Measurements from ENCODE around the gene CDCA4.
"Not testable (repeated sequence)": the region's sequence is repeated elsewhere in the genome, so short reads cannot be mapped to it uniquely, and the experiment has no call there.

CDCA4 gene

GRCh38 chr14:105056303-105056831, 35.5 kb upstream of the CDCA4 start:
- no peak for DNase-seq

- DNase-seq = no peak
Measured at GRCh38 chr14:105055736-105056302, 34.9 kb upstream of the CDCA4 start.

- DNase-seq = no peak
Measured at GRCh38 chr14:105055334-105055733, 34.5 kb upstream of the CDCA4 start.

GRCh38 chr14:105053996-105054395, 33.1 kb upstream of the CDCA4 start:
- no peak for DNase-seq

GRCh38 chr14:105053421-105053820, 32.5 kb upstream of the CDCA4 start:
- no peak for DNase-seq

- no peak for DNase-seq
Measured at GRCh38 chr14:105052110-105052458, 31.2 kb upstream of the CDCA4 start.

GRCh38 chr14:105051182-105052109, 30.6 kb upstream of the CDCA4 start:
- no peak for DNase-seq

- peak; percentile 59 for DNase-seq
Measured at GRCh38 chr14:105050551-105050897, 29.6 kb upstream of the CDCA4 start.

GRCh38 chr14:105049753-105050550, 29.1 kb upstream of the CDCA4 start:
- no peak for DNase-seq

GRCh38 chr14:105047283-105048016, 26.6 kb upstream of the CDCA4 start:
- no peak for DNase-seq

- no peak for DNase-seq
Measured at GRCh38 chr14:105046891-105047282, 26.0 kb upstream of the CDCA4 start.

GRCh38 chr14:105045710-105046326, 24.9 kb upstream of the CDCA4 start:
- peak; percentile 95 for DNase-seq

GRCh38 chr14:105043641-105044040, 22.8 kb upstream of the CDCA4 start:
- DNase-seq = no peak

GRCh38 chr14:105042813-105043212, 21.9 kb upstream of the CDCA4 start:
- no peak for DNase-seq

GRCh38 chr14:105041841-105042765, 21.2 kb upstream of the CDCA4 start:
- no peak for DNase-seq

GRCh38 chr14:105039458-105040205, 18.7 kb upstream of the CDCA4 start:
- DNase-seq = no peak

GRCh38 chr14:105035616-105036015, 14.7 kb upstream of the CDCA4 start:
- not testable (repeated sequence) for DNase-seq

- DNase-seq = no peak
Measured at GRCh38 chr14:105034315-105035039, 13.6 kb upstream of the CDCA4 start.

- peak; percentile 39 for DNase-seq
Measured at GRCh38 chr14:105033412-105033900, 12.6 kb upstream of the CDCA4 start.

All from hematopoietic multipotent progenitor cell treated with erythropoietin and hydrocortisone succinate and interleukin-3 and kit ligand, for 6 days (in vitro differentiated cells).